Transverse colon (tissue), 3 donors: ENCODE measurements around the gene AMOTL2.

Experiments
- CTCF ChIP-seq, 5 experiments: fragments of 200-600 bp in 3 of 5; fragments of 450-650 bp in 2 of 5; sonication (generic) in 3 of 5; IDR thresholded peaks; 1 replicate in 2 of 5; 2 replicates in 3 of 5; pipeline ENCODE4 v1.5.1; 2016 to 2017; ENCODE audit warnings: antibody characterized with exemption in 5 of 5, inconsistent platforms in 3 of 5, mild to moderate bottlenecking in 2 of 5, moderate library complexity in 1 of 5
- POLR2A ChIP-seq: fragments of 450-650 bp; IDR thresholded peaks from one replicate; pipeline ENCODE4 v1.6.1; 2016; ENCODE audit warnings: antibody characterized with exemption, mild to moderate bottlenecking, moderate library complexity

- no peak for TF ChIP-seq CTCF (IDR thresholded peaks at IDR 0.05)
- TF ChIP-seq POLR2A = no peak
Observed at GRCh38 chr3:134354612-134355251, 19.5 kb downstream of the AMOTL2 start.
